Nephron progenitor cell (in vitro differentiated cells): ENCODE measurements around the gene DPM1.
A peak's percentile ranks its signal among the peaks of the same experiment; 100 is the strongest.

ENCODE experiments used
- DNase-seq: peaks from one replicate; pipeline ENCODE4 v3.0.0; 2021
- H3K27ac Mint-ChIP-seq: 2 replicates; pipeline ENCODE4 v1.8.0; 2021; ENCODE audit warnings: mild to moderate bottlenecking, moderate library complexity, mixed read lengths
- H3K27me3 Mint-ChIP-seq: 2 replicates; pipeline ENCODE4 v1.8.0; 2021; ENCODE audit warnings: mild to moderate bottlenecking, low read depth, mixed read lengths; ENCODE audit not compliant: poor library complexity
- H3K36me3 Mint-ChIP-seq: 2 replicates; pipeline ENCODE4 v1.8.0; 2021; ENCODE audit warnings: low read depth, mixed read lengths
- H3K4me1 Mint-ChIP-seq: 2 replicates; pipeline ENCODE4 v1.8.0; 2021; ENCODE audit warnings: mixed read lengths
- H3K4me3 Mint-ChIP-seq: 2 replicates; pipeline ENCODE4 v1.8.0; 2021; ENCODE audit warnings: mild to moderate bottlenecking, moderate library complexity, mixed read lengths
- H3K9me3 Mint-ChIP-seq: 2 replicates; pipeline ENCODE4 v1.8.0; 2021; ENCODE audit warnings: mild to moderate bottlenecking, moderate library complexity, mixed read lengths
- TF ChIP-seq, protein P1 (sequence below): fragments of 200-600 bp; sonication (generic); IDR thresholded peaks from 2 replicates; pipeline ENCODE4 v1.5.0; 2021; ENCODE audit warnings: antibody characterized with exemption

Gene DPM1

GRCh38 chr20:50893620-50894019, 64.7 kb downstream of the DPM1 start:
- Mint-ChIP-seq H3K4me3 (no peak overlapping the region), H3K27me3 (no peaks in the 10 kb centered on the region), H3K27ac (no peak overlapping the region), H3K4me1 (no peaks in the 10 kb centered on the region), H3K36me3 (peaks cover 96% of the 10 kb centered on the region), H3K9me3 (no peaks in the 10 kb centered on the region)
- TF ChIP-seq, protein P1, sequence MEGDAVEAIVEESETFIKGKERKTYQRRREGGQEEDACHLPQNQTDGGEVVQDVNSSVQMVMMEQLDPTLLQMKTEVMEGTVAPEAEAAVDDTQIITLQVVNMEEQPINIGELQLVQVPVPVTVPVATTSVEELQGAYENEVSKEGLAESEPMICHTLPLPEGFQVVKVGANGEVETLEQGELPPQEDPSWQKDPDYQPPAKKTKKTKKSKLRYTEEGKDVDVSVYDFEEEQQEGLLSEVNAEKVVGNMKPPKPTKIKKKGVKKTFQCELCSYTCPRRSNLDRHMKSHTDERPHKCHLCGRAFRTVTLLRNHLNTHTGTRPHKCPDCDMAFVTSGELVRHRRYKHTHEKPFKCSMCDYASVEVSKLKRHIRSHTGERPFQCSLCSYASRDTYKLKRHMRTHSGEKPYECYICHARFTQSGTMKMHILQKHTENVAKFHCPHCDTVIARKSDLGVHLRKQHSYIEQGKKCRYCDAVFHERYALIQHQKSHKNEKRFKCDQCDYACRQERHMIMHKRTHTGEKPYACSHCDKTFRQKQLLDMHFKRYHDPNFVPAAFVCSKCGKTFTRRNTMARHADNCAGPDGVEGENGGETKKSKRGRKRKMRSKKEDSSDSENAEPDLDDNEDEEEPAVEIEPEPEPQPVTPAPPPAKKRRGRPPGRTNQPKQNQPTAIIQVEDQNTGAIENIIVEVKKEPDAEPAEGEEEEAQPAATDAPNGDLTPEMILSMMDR, result no peak
- no peak for DNase-seq

DNA sequence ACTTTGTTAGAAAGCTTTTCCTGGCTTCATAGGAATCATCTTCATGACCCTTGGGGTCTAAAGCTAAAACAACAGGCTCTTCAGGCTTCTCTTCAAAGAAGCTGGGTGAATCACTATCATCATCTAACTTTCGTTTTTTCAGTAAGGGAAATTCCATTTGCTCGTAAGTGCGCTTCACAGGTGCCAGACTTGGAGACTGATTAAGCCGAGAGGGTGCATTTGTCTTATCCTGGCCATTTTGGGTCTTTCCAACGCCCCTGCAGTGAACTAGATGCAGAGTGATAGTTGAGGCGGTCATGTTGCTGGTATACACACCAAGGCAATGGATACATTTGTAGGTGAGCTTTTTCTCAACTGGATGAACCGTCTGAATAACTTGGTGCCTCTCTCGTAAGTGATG, 65.9 kb downstream of the DPM1 start:
- Mint-ChIP-seq H3K4me3 (no peak overlapping the region), H3K27me3 (no peaks in the 10 kb centered on the region), H3K36me3 (peaks cover 94% of the 10 kb centered on the region), H3K4me1 (no peaks in the 10 kb centered on the region), H3K9me3 (no peaks in the 10 kb centered on the region), H3K27ac (peak overlapping the region; percentile 53)
- TF ChIP-seq, protein P1, result no peak
- DNase-seq, result no peak

GRCh38 chr20:50891138-50891537, 67.2 kb downstream of the DPM1 start:
- no peak overlapping the region for H3K4me3 Mint-ChIP-seq
- no peak for DNase-seq
- H3K27ac Mint-ChIP-seq, result peak overlapping the region; percentile 81
- H3K36me3 Mint-ChIP-seq, result peaks cover 85% of the 10 kb centered on the region
- TF ChIP-seq, protein P1, result no peak
- no peaks in the 10 kb centered on the region for H3K27me3 Mint-ChIP-seq
- no peaks in the 10 kb centered on the region for H3K9me3 Mint-ChIP-seq
- no peaks in the 10 kb centered on the region for H3K4me1 Mint-ChIP-seq

DNA sequence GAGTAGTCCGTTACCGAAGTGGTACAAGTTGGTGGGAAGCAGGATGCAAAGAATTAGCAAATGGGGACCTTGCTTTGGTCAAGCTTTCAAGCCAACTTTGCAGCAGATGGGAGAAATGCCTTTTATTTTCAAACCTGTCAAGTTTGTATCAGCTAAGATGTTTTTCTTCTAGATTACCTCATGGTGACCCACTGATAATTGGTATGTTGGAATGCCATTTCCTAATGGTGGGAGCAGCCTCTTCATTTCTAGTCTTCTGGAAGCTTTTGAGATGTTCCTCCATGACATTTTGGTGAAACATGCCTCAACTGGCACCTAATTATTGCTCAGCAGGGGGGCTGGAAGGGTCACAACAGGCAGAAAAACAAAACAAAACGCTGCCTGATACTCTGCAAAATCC, 70.8 kb downstream of the DPM1 start:
- Mint-ChIP-seq H3K9me3 (no peaks in the 10 kb centered on the region), H3K27ac (peak overlapping the region; percentile 76), H3K36me3 (peaks cover 61% of the 10 kb centered on the region), H3K4me1 (no peaks in the 10 kb centered on the region), H3K27me3 (peaks cover 4% of the 10 kb centered on the region), H3K4me3 (no peak overlapping the region)
- TF ChIP-seq, protein P1, result no peak
- no peak for DNase-seq

DNA sequence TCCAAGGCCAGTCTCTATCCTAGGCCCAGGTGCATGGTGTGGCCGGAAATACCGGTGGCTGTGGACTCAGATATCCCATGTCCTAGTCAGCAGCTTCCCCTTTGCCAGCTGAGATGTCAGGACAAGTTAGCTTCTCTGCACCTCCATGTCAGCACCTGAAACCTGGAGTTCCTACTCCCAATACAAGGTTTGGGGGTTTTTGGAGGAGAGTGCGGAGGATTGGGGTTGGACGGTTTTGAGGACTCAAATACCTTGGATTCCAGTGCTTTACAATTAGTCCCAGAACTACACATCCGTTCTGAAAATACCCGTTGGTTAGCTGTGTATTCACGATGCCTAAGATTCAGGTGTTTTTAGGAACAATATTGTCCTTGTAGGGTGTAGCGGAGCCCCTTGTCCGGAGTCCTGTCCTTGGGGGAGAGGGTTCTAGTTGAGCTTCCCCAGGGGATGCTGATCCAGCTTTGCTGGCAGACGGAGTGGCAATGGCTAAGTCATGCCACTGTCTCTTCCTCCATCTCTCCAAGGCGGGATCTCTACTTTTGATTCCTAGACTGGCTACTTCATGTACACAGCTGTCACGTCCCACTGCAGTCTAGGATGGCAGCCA, 72.0 kb downstream of the DPM1 start:
- TF ChIP-seq, protein P1, result no peak
- no peak overlapping the region for H3K27ac Mint-ChIP-seq
- H3K27me3 Mint-ChIP-seq, result peaks cover 4% of the 10 kb centered on the region
- peaks cover 57% of the 10 kb centered on the region for H3K36me3 Mint-ChIP-seq
- H3K9me3 Mint-ChIP-seq, result no peaks in the 10 kb centered on the region
- no peaks in the 10 kb centered on the region for H3K4me1 Mint-ChIP-seq
- H3K4me3 Mint-ChIP-seq, result no peak overlapping the region
- no peak for DNase-seq

GRCh38 chr20:50885781-50886180, 72.6 kb downstream of the DPM1 start:
- no peak for DNase-seq
- peaks cover 52% of the 10 kb centered on the region for H3K36me3 Mint-ChIP-seq
- no peaks in the 10 kb centered on the region for H3K4me1 Mint-ChIP-seq
- H3K4me3 Mint-ChIP-seq, result no peak overlapping the region
- TF ChIP-seq, protein P1, result no peak
- no peak overlapping the region for H3K27ac Mint-ChIP-seq
- no peaks in the 10 kb centered on the region for H3K9me3 Mint-ChIP-seq
- peaks cover 4% of the 10 kb centered on the region for H3K27me3 Mint-ChIP-seq
